Stimulated activated naive CD4-positive, alpha-beta T cell (primary cell): ENCODE data around the gene STK39.

Experiments
- DNase-seq, 6 experiments: peaks; one replicate each; lab custom pipeline; 2025; lab: John Stamatoyannopoulos, UW

The STK39 gene

DNA sequence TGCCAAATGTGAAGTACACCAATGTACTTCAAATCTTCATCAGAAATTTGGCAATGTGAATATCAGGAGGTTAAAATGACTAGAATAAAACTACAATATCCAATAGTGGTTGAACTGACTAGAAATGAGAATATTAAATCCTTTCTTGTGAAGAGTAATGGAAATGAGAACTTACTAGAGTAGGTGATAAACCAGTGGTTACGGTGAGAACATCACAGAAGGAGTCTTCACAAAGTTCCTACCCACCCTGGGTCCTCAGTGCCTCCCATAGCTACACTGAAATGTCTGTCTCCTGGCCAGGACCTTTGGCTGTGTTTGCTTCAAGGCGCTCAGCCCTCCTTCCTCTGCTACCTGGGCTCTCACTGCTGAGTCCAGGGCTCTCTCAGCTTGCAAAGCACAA is 289.7 kb downstream of the STK39 start:
- DNase-seq: no peak

DNA sequence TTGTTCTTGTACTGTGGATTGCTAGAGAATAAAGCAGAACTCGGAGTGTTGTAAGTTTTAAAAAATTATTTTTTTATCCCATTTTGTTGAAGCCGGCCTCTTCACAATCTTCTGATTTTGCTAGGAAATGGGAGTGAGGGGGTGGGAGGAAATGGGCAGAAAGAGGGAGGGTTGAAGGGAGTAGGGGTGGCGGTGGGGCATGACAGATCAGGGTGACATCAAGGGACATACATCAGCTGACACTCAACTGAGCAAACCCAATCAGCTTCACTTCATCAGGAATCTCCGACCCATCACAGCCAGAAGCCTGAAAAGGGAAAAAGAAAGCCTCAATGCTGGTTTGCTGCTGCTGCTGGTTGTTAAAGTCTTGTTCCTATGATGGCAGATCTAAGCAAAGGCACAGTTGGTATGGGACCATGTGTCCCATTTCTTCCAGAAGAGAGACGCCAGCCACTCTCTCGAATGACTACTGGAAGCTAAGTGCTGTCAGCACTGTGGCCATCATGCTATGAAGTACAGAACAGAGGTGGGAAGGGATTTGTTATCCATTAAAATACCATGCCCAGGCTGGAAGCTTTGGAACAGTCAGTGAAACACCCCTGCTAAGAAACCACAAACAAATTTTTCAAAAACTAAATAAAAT is 292.0 kb downstream of the STK39 start:
- DNase-seq: no peak

DNA sequence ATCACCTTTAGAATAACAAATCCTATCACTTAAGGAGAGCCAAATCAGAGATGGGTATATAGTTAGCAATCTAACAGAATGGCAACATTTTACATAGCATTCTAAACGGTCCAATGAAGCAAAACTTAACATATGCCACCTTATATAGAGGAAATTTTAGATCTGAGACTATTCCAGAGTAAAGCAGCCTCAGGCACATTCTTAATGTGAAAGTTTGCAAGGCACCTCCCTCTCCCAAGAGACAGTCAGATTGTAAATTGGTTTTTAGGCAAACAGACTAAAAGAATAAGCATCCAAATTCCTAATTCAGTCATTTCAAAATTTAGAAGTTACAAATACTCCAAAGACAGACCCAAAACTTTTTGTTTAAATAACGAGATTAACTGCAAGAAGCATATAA is 292.9 kb downstream of the STK39 start:
- DNase-seq: no peak

DNA sequence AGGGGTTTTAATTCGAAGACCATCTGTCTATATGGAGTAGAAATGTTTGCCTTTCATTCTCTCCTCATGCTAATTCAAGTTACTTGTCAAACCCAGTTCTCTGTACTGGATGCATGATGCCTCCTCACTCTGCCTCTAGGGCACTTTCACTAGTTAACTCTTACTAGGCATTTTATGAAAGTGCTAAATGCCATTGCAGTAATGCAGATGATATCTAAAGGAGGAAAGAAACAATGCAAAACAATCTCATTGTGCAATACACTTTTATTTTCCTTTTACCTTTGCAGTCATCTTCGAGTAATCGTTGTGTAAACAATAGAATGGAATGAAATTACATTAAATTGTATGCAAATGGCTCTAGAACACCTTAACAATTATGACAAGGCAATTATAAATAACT is 293.6 kb downstream of the STK39 start:
- DNase-seq: no peak

DNA sequence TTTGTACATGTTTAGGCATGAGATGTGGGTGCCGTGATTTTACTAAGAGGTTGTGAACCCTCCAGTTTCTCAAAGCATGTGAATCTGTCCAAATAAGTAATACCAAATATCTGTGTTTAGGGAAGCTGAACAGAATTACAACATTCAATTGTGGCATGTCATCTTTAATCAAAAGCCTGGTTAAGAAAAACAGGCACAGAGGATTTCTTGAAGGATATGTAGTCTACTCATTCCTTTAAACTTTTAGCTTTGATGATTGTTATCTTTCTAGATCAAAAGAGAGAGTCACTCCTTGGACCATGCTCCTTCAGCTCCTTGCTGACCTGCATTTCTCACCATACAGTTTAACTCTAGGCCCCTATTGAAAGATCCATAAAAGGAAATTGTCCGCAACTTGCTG is 296.8 kb downstream of the STK39 start:
- DNase-seq: no peak

DNA sequence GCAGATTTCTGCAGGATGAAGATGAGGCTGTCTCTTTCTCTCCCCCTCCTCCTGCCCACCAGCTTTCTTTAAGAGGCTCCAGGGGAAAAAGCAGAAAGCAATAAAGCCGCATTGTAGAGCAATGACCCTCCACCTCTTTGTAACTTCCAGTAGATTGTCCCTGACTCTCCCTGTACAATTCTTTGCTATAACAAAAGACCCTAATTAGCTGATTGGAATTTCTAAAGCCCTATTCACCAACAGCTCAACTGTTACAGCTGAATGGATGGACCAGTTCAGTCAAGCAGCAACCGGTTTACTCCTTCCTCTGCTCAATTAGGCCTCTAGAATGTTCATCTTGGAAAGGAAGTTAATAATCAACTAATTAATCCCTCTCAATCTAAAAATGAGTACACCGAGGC is 301.0 kb downstream of the STK39 start:
- DNase-seq: no peak

DNA sequence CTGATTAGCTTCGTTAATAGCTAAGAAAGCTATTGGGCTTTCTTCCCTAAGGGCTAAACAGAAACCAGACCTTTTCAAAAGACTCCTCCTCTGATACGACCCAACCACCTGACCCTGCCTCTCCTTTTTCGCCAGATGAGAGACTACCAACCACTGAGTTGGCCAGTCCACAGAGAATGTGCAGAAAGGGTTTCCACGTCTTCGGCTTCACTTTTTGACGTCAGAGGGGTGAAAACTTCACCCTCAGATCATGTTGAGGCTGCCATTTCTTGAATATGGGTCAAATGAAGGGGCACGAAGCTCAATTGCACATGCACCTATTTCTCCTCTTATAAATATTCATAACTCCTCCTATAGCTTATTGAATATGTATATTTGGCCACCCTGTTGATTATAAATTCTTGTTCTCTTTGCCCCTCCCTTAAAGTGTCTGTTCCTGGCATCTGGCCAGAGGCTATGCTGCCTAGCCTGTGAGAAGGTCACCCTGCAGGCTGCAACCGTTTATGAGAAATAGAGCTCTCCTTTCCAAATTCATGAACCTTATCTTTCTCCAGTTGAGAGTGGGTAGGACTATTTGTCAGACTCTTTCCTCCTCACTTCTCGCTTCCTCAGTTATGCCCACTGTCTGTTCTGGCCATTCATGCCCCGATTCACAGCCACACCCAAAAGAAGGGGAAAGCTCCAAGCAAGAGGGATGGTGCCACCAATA is 301.6 kb downstream of the STK39 start:
- DNase-seq: no peak

DNA sequence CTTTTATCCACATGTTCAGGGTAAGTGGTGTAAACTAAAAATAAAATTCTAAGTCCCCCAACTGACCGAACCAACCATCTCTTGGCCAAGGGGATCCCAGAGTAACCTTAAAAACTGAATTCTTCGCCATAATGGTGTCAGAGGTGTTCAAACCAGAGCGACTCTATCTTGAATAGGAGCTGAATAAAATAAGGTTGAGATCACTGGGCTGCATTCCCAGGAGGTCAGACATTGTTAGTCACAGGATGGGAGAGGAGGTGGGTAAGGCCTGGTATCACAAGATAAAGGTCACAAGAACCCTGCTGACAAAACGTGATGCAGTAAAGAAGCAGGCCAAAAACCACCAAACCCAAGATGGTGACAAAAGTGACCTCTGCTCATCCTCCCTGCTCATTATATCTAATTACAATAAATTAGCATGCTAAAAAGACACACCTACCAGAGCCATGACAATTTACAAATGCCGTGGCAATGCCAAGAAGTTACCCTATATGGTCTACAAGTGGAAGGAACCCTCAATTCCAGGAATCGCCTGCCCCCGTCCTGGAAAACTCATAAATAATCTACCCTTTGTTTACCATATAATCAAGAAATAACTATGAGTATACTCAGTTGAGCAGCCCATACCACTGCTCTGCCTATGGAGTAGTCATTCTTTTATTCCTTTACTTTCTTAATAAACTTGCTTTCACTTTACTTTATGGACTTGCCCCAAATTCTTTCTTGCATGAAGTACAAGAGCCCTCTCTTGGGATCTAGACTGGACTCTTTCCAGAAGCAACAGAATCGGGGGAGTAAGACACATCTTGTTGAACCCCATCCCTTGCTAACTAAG is 302.4 kb downstream of the STK39 start:
- no peak for DNase-seq

DNA sequence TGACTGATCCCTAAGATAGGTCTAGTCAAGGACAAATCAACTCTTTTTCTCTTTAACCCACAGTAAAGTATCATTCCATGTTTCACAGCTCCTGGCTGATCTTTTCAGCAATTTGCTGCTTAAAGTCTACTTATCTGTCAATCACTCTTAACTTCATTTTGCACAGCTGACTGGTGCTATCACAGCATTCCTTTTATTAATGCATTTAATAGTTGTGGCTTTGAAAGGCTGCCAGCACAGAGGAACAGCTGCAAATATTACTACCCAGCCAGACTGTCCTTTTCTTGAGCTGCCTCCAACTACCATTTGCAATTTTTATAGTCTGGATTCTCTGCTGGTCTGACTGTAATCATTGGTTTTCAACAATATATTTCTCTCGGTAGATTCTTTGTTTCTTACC is 303.5 kb downstream of the STK39 start:
- no peak for DNase-seq

DNA sequence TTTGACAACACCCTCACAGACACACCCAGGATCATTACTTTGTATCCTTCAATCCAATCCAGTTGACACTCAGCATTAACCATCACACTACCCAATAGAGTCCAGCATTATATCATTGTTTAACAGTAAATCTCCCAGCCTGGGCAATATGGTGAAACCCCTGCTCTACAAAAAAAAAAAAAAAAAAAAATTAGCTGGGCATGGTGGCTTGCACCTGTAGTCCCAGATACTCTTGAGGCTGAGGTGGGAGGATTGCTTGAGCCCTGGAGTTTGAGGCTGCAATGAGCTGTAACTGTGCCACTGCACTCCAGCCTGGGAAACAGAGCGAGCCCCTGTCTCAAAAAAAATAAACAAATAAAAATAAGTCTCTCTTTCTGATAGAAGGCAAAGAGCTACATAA is 304.0 kb downstream of the STK39 start:
- no peak for DNase-seq

DNA sequence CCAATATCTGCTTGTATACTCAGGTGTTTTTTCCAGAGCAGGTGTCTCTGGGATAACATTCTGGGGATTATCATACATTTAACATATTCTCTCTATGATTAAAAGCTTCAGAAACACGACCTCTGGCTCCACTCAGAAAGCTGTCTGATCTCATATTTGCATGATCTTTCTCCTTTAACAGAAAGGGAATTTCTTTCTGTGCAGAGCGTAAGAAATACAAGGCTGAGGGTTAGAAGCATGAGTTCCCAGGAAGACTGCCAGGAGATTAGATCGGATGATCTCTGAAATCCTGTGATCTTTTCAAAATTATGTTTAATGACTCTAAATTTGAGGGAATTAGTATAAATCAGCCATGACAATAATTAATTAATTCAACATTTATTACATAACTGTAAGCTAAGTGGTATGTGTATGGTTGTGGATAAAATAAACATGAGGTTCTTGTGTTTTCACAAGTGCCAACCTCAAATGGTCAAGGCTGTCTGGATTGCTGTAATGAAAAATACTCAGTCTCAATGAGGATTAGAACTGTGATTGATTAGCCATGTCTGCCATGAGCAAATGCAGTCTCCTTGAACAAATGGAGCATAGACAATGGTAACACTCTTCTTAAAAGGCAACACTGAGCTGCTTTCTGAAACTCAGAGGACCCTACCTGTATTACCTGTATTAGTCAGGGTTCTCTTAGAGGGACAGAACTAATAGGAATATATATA is 304.9 kb downstream of the STK39 start:
- DNase-seq: no peak

DNA sequence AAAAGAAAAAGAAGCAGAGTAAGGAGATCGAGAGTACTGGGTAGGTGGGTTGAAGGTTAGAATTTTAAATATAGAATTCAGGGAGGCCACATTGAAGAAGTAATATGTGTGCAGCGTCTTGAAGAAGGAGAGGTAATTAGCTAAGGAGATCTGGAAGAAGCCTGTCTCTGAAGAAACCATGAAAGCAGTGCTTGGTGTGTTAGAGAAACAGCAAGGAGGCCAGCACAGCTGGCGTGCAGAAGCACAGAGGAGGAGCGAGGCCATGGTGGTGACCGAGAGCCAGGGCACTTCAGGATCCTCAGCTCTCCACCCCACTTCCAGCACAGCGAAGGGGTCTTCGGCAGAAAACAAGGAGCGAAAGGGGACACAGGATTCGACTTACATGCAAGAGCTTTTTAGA is 305.8 kb downstream of the STK39 start:
- DNase-seq: no peak

DNA sequence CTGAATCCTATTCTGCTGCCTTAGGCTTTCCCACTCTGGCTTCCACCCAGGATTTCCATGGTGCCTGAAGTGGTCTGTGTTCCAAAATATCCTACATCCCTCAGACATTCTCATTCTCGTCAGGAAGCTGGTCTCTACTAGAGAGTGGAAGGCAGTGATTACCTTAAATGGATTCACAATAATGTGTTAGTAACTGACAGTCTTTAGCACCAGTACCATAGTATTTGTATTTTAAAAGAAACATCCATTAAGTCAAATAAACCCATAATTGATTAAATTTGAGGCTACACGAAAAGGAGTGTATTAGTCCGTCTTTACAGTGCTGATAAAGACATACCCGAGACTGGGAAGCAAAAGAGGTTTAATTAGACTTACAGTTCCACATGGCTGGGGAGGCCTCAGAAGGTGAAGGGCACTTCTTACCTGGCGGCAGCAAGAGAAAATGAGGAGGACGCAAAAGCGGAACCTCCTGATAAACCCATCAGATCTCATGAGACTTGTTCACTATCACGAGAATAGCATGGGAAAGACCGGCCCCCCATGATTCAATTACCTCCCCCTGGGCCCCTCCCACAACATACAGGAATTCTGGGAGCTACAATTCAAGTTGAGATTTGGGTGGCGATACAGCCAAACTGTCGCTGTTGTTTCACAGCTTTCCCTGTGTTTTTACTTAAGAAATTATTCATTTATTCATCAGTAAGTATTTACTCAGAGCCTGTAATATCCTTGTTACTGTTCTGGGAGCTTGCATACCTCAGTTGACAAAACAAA is 306.5 kb downstream of the STK39 start:
- DNase-seq: no peak

DNA sequence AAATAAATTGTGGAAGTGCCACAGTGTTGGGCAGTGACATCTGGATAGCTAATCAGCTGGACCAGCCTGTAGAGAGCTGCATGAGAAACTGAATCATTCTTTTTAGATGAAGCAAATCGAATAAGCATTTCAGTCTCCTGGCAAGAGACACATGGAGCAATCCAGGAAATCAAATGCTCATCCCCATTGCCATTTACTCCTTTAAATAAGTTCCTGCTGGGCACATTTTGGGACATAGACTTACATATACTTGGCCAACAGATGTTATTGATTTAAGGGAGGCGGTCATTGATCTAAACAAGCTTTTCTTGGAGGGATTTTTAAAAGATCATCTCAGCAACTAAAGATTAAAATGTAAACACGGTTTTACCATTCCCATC is 307.1 kb downstream of the STK39 start:
- DNase-seq: no peak

DNA sequence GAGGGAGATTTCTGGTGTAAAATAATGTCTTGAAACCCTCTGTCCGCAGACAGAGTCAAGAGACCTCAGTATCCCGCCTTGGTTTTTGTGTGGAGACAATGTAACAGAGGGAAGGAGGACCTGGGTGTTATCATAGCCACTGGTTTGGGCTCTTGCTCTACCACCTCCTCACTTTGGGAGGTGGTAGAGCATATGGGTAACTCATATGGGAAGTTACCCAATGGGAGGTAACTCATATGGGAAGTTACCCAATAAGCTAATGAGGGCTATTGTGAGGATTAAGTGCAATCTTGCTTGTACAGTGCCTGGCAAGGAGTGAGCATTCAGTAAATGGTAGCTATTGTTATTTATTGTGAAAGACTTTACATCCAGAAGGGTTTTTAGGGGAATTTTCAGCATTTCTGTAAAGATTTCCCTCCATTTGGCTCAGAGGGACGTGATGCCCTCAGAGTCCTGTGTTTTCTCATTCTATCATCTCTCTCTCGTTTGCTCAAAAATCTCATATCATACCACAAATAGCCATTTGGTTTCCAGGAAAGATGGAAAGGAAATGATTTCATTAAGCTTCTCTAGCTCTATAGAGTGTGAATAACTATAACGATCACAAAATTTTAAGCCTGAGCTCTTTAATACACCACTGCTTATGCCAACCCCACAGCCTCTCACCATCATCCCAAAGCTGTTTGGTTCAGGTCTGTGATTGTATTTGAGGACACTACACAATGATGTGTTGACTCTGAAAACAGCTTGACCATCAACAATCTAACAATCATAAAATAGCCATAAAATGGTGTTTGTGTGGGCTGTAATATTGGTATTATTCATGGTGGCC is 307.7 kb downstream of the STK39 start:
- no peak for DNase-seq

DNA sequence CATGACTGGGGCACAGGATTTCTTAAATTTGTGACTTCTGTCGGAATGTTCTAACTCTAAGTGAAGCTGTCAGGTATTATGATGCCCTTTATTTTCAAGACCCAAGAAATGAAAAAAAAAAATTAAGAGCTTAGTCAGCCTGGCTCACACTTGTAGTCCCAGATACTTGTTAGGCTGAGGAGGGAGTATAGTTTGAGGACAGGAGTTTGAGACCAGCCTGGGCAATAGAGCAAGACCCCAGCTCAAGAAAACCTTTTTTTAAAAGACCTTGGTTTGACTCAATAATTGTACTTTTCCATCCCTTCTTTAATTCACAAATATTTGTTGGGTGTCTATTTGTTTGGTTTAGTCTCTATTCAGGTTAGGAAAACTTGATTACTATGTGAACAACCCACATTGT is 310.0 kb downstream of the STK39 start:
- no peak for DNase-seq

DNA sequence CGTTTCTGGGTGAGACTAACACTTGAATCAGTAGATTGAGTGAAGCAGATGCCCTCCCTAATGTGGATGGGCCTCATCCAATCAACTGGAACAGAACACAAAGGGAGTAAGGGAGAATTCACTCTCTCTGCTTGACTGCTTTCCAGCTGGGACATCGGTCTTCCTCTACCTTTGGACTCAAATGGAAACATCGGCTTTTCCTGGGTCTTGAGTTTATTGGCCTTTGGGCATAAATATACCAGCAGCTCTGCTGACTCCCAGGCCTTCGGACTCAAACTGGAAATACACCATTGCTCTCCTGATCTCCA is 311.6 kb downstream of the STK39 start:
- DNase-seq: no peak

DNA sequence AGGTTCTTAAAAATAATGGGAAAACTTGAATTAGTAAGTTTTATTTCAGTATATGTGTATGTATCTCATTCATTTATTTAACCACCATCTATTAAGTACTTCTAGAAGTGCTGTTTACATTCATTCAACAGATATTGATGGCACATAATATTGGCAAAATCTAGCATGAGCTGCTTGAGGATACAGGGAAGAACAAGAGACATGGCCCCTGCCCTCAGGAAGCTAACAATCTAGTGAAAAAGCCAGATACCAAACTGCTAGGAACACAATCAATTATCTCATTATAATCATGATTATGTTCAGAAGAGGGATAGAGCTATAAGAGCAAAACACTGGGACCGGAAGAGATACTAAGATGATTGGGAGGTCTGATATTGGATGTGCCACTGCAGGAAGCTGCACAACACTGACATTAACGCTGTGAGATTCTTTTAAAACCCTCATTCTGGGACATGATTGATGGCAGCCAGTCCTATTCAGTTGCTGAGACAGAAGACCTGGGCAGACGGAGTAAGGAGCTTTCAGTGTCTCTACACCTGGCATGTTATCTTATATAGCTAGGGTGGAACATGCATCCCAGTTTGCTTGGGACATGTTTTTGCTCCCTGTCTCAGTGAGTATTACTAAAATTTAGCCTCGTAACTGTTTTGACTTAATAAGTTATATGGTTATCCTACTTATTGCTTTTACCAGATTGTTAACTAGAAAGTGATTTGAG is 314.1 kb downstream of the STK39 start:
- DNase-seq: no peak

DNA sequence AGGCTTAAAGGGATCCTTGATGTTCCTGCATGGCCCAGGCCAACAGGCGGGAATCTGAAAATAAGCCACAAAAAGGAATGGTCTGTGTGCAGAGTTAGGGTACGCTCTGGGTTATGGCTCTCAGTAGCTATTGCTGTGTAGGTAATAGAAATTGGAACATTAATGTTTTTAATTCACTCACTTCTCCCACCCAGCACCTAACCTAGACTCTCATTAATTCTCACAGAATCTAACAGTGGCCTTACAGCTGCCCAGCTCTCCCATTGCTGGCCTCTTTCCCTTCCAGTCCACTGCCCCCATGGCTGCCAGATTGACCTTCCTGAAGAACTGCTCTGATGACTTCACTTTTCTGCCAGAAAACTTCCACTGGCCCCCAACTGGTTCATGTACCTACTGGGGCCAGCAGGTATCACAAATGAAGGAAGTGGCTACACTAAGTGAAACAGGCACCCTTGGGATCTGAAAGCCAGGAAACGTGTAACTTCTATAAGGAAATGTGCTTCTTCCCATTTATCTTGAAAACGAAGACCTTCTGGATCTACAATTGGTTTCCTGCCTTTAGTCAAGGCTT is 315.2 kb downstream of the STK39 start:
- DNase-seq: no peak

DNA sequence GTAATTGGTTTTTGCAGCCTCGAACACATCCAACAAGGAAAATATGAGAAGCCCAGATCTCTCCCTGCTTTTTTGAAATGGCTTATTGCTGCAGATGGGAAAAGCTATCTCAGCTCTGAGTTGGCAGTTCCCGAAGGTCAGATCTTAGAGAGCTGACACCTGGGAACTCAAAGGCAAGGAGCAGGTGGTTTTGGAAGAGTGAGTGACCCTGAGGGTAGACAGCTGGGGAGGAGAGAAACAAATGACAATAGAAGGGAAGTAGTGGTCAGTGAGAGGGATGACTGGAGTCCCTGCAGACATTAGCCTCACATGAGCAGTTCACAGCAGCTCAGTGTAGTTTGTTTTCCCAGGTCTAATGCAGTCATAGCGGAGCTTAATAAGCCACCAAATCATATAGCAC is 317.9 kb downstream of the STK39 start:
- DNase-seq: no peak
